GM18907 (cell line): ENCODE results near the gene ULK3.

Experiments used
- ATAC-seq: cut with Tn5 transposase; IDR thresholded peaks from one replicate; pipeline ENCODE4 v1.9.1; 2021; ENCODE audit warnings: mild to moderate bottlenecking, moderate library complexity; ENCODE audit not compliant: unreplicated experiment

Gene ULK3

DNA sequence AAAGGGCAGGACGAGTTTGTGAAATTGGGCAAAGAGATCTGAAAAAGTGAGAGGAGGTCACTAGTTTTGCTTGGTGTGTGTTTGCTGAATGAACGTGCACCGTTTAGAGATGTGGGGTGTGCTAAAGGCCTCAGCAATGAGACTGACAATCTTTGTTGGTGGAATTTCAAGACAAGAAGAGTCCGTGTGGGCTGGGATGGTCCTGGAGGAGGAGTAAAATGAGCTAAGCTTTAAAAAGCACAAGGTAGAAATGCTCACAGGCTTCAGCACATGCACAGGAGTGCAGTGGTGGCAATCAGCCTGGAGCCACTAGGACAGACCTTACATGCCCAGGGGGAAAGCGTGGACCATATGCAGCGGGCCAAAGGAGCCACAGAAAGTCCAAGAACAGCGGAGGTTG is 18.0 kb downstream of the ULK3 start:
- ATAC-seq, result no peak

DNA sequence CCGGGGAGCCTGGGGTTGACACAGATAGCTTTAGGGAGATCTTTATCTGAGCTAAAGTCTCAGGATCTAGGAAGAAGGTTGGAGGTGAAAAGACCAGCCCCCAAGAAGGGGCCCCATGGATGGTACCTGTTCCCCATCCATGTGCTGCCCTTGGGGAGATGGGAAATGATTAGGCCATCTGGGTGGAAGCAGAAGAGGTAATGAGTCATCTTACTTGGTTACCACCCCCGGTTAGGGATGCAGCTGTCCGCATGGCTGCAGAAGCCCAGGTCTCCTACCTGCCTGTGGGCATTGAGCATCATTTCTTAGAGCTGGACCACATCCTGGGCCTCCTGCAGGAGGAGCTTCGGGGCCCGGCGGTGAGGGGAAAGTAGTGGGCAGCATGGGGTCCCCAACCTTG is 19.6 kb downstream of the ULK3 start:
- no peak for ATAC-seq

DNA sequence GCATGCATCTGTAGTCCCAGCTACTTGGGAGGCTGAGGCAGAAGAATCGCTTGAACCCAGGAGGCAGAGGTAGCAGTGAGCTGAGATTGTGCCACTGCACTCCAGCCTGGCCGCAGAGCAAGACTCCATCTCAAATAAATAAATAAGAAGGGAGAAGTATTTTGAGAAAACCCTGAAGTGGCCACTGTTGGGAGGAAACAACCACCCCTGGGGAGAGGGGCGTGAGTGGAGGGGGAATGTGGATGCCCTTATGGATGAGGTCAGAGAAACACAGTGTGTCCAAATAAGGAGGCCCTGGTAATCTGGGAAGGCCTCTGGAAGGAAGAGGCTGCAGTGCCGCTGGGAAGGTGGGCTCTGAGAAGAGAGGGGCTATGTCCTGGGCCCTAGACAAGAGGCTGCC is 20.7 kb downstream of the ULK3 start:
- no peak for ATAC-seq

DNA sequence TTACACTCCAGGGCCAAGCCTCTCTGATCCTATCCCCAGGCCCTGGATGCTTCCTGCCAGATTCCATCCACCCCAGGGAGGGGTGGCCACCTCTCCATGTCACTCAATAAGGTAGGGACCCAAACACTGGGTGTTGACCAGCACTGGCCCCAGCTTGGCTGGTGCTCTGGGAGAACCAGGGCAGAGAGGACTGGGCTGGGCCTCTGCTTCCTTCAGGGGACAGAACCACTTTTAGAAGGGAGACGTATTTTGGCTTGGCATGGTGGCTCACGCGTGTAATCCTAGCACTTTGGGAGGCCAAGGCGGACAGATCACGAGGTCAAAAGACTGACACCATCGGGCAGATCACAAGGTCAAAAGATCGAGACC is 21.2 kb downstream of the ULK3 start:
- no peak for ATAC-seq

DNA sequence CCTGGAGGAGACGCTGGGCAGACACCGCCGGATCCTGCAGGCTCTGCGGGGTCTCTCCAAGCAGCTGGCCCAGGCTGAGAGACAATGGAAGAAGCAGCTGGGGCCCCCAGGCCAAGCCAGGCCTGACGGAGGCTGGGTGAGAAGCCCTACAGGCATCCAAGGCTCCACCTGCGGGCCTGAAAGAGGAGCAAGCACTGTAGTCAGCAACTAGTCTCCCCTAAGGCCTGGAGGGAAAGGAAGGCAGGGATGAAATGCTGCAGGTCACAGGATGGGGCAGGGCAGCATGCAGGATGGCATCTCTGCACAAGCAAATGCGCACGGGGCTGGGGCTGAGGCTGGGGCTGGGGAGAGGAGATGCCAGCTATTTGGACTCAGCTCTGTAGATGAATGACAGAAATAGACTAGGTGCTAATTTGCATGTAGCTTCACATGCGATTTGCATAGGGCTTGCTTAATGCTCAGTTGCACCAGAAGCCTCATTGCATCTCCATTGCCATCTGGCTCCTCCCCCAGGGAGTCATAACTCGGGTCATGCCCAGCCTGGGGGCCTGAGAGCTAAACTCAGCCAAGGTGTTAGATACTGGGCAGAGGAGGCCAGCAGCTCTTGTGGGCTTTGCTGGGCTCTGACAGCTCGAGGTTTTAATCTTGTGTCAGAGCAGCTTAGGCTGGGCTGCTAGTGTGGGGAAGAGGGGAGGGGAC is 21.7 kb downstream of the ULK3 start:
- ATAC-seq, result peak; percentile 72

DNA sequence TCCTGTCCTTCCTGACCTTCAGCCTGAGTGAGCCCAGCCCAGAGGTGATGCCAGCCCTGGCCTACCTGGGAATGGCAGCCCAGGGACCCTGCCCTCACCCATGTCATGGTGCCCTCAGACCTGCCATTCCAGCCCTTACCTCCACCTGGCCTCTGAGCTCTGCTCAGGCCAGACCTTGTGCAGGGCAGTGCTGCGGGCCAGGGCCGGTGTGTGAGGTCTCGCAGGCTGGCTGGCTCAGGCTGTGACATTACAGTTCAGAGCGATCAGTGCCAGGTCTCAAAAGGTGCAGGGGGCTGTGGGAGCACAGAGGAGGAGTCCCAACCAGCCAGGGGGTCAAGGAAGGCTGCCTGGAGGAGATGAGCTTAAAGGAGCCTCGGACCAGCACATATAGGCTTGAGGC is 22.9 kb downstream of the ULK3 start:
- ATAC-seq, result no peak

DNA sequence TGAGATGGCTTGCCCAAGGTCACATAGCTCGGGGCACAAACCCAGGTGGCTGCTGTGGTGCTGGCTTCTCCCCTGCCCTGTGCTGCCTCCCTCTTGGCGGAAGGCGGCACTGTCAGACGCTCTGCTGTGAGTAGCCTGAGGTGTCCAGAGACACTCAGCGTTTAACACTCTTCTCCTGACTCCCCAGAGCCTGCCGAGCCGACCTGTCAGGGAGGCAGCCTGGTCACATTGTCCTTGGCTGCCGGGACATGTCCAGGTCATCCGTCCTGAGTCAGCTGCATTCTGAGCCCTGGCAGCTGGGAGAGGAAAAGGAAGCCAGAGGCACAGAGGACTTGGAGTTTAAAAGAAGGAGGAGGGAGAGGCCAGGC is 25.6 kb downstream of the ULK3 start:
- ATAC-seq, result no peak

DNA sequence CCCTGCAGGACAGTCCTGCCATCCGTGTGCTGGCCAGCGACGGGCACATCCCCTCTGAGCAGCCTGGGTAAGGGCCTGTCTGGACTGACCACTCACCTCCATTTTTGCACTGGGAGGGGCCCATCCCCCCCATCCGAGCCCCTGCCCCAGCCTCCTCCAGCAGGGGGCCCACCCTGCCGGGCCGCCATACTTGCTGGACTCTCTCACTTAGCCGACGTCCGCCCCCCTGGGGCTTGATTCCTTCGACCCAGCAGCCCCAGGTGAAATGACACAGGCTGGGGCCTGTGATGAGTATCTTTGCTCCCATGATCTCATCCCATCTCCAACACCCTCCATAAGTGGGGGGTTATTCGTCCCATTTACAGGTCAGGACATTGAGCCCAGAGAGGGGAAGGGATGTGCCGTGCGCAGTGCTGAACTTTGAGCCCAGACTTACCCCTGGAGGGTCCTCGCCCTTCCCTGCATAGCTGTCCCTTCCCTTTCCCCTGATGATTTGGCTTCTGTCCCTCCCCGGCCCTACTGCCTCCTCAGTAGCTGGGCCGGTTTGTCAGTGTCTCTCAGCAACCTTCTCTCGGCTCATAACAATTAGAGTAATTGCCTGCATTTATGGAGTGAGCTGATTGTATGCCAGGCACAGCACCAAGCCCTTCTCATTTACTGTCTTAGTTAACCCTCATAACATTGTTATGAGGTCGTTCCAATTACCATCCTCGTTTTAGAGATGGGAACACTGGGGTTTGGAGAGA is 26.2 kb downstream of the ULK3 start:
- no peak for ATAC-seq

DNA sequence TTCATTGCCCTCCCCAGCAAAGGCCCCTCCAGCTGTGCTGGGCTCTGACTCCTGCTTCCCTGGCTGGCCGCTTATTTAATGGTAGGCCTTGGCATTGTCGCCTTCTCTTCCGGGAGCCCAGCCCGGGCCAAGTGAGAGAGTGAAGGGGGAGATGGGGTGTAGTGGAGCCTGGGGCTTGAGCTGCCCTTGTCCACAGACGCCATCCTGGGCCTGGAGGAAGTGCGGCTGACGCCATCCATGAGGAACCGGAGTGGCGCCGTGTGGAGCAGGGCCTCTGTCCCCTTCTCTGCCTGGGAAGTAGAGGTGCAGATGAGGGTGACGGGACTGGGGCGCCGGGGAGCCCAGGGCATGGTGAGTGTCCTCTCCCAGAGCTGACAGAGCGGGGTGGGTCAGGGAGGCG is 27.0 kb downstream of the ULK3 start:
- ATAC-seq, result no peak

DNA sequence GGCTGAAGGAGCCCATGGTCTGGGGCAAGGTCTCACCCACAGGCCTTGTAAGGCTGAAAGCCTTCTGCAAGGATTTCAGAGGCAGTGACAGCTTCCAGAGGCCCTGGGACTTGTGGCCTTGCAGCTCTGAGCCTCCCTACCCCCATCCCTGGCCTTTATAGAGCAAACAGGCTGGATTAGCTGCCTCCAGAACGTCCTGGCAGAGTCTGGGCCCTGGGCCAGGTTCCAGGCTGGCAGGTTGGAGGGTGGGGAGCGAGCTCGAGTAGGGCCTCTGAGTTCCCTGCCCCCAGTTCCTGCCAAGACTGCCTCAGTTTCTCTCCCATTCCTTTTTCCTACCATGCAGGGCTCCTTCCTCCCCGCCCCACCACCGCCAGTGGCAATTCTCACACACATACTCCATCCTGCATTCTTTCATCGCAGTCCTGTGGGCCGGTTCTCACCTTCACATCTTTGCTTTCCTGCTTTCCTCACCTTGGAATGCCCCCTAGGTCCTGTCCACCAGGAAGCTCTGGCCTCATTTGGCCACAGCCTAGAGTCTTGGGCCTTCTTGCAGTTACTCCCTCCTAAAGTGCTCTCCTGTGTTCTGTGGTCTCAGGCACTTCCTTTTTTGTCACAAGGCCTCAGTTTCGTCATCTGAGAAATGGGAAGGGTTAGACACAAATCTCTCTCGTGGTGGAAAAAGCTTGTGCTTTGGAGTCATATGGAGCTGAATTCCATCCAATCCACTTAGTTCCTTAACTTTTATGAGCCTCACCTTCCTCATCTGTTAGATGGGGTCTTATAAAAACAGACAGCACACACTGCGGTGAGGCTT is 27.6 kb downstream of the ULK3 start:
- no peak for ATAC-seq

DNA sequence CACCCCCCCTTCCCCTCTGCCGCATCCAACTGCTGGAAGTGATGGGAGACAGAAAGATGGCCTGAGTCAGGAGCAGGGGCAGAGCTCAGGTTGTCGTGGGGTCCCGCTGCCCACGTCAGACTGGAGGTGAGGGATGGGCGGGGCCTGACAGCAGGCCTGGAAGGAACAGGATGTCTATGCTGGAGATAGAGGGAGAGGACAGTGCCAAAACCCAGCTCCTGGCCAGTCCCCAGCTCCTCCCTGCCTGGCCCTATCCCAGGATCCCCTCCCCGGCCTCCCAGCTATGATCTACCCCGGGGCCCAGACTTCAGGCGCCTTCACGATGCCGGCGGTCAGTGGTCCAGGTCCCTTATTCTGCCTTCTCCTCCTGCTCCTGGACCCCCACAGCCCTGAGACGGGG is 30.4 kb downstream of the ULK3 start, which contains the start of gene LMAN1L:
Gene LMAN1L, plus strand, starts transcription at position 303 of the 400 bp plus-strand sequence. Its CDS starts 20 bp downstream, at position 323.
- no peak for ATAC-seq

DNA sequence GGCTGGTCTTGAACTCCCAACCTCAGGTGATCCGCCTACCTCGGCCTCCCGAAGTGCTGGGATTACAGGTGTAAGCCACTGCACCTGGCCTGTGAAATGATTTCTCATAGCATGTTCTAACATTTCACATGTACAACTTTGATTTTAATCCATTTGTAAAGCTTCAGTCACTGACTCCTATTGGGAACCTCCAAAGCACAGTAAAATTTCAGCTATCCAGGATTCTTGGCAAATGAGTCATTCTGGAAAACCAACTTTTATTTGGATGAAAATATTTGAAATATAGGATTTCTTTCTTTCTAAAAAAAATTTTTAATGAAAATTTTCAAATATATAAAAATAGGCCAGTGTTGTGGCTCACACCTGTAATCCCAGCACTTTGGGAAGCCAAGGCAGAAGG is 33.0 kb downstream of the ULK3 start:
- ATAC-seq, result no peak

DNA sequence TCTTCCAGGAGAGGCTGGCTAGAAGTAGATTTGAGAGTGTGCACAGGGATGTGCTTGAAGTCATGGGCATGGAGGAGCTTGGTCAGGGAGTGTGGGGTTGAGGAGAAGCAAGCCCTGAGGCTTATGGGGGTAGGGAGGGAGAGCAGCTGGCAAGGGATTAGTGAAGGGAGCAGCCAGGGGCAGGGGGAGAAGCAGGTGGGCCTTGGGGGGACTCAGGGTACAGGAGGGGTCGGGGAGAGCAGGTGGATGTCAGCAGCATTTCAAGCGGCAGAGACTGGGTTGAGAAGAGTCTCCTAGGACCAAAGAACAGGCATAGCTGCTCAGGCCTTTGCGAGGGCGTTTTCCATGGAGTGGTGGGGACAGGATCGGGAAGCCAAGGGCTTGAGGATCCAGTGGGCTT is 33.7 kb downstream of the ULK3 start:
- ATAC-seq, result no peak

DNA sequence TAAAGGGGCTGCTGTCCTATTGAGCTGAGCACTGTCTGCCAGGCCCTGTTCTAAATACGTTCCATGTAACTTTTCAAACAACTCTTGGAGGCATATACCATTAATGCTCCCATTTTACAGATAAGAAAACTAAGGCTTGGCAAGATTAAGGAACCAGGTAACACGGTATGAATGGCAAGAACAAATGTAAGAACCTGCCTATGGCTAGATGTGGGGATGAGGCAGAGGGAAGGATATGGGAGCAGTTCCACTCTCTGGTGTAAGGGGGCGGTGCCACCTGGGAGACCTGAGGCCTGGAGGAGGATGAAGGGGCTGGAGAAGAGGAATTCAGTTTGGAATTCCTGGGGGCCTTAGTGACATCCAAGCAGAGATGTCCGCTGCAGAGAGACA is 34.1 kb downstream of the ULK3 start:
- no peak for ATAC-seq

DNA sequence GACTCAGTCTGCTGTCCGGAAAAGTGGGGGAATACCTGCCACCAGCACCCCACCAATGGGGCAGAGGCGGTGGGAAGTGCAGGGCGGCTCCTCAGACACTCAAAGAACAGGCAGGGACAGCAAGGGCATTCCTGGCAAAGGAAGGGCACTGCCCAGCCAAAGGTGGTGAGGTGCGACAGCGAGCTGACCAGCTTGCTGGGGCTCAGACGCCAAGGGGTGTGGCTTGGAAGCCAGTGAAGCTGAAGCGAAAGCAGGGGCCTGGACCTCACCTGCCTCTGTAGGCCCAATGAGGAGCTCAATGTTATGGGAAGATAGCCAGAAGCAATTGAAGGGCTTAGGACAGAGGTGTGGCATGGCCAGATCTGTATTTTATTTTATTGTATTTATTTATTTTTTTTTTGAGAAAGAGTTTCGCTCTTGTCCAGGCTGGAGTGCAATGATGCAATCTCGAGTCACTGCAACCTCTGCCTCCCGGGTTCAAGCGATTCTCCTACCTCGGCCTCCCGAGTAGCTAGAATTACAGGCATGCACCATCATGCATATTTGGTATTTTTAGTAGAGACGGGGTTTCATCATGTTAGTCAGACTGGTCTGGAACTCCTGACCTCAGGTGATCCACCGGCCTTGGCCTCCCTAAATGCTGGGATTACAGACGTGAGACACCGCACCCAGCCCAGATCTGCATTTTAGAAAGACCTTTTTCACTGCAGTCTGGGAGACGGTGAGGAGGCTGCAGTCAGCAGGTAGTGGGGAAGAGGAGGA is 34.7 kb downstream of the ULK3 start:
- ATAC-seq, result no peak

DNA sequence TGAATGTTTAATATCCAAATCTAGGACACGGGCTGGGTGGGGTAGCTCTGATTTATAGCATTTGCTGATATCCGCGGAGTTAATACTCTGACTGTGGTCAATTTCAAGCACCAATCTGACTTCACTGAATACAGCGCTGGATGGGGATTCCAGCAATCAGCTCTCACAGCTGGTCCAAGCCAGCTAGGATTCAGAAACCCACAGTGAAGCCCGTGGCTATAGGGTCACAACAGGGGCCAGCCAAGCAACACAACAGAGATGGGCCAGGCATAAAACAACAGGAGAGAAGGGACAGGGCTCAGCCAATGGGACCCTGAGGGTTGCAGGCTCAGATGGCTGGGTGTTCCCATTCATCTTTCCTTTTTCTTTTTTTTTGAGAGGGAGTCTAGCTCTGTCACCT is 35.7 kb downstream of the ULK3 start:
- no peak for ATAC-seq

DNA sequence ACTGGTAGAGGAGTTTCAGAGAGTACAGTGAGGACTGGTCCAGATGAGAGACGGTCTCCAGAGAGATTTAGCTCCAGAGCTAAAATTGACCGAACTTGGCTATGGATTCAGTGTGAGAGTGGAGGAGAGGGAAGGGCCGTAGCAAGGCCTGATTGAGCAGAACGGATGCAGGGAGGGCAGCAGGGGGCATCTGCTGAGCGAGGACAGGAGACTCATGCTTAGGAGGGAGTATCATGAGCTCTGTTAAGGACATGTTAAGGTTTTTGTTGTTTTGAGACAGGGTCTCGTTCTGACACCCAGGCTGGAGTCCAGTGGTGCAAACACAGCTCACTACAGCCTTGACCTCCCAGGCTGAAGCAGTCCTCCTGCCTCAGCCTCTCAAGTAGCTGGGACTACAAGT is 38.0 kb downstream of the ULK3 start:
- no peak for ATAC-seq

DNA sequence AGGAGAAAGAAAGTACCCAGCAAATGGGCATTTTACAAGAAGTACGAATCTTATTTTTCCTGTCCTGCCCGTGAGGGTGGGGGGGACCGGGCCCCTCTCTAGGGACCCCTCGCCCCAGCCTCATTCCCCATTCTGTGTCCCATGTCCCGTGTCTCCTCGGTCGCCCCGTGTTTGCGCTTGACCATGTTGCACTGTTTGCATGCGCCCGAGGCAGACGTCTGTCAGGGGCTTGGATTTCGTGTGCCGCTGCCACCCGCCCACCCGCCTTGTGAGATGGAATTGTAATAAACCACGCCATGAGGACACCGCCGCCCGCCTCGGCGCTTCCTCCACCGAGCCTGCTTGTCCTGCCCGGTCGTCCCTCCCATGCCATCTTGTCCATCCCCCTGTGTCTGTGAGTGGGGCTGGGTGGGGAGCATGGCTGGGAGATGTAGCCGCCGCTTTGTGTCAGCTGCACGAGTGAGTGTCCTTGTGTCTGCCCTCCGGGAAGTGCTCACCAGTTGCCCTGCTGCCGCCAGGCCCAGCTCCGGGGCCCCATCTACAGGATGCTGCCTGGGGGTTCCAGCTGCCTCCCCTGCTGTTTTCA is 40.0 kb downstream of the ULK3 start:
- no peak for ATAC-seq

DNA sequence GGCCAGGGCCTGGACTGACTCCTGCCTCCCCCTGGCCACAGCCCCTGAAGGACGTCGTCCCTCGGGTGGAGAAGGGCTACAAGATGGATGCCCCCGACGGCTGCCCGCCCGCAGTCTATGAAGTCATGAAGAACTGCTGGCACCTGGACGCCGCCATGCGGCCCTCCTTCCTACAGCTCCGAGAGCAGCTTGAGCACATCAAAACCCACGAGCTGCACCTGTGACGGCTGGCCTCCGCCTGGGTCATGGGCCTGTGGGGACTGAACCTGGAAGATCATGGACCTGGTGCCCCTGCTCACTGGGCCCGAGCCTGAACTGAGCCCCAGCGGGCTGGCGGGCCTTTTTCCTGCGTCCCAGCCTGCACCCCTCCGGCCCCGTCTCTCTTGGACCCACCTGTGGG is 40.7 kb downstream of the ULK3 start:
- no peak for ATAC-seq

DNA sequence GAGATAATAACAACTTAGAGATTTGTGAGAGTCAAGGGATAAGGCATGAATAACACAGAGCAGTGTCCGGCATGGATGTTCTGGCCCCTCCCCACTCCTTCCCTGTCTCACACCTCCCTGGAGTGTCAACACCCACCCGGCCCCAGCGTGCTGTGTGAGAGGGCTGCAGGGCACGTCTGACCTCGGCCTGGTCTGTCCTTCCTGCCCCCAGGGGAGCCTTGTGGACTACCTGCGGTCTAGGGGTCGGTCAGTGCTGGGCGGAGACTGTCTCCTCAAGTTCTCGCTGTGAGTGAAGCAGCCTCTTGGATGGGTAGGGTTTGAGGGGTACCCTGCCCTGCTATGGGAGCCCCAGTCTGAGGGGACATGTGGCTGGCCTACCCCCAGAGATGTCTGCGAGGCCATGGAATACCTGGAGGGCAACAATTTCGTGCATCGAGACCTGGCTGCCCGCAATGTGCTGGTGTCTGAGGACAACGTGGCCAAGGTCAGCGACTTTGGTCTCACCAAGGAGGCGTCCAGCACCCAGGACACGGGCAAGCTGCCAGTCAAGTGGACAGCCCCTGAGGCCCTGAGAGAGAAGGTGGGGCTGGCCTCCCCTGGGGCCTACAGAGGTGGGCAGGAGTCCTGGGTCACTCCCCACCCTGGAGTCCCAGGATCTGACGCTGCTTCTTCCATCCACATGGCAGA is 41.5 kb downstream of the ULK3 start:
- ATAC-seq, result no peak
